22Rv1 (cell line): Measurements from ENCODE around the gene CEP41.

Source experiments
- CTCF ChIP-seq: fragments of 450-650 bp; IDR thresholded peaks from 2 replicates; pipeline ENCODE4 v1.5.1; 2017; ENCODE audit warnings: mild to moderate bottlenecking
- ZFX ChIP-seq: fragments of 450-650 bp; IDR thresholded peaks from 2 replicates; pipeline ENCODE4 v1.6.1; 2017; ENCODE audit warnings: antibody characterized with exemption, borderline replicate concordance

- no peak for TF ChIP-seq CTCF
- no peak for TF ChIP-seq ZFX
Observed at GRCh38 chr7:130426564-130426963, 14.3 kb downstream of the CEP41 start.
